KOPT-K1 (cell line): ENCODE results near the gene ANKRD36C.
"Not testable (repeated sequence)": the region's sequence is repeated elsewhere in the genome, so short reads cannot be mapped to it uniquely, and the experiment has no call there.

Experiments
- H3K27ac ChIP-seq: fragments of 200-600 bp; sonication (generic); 2 replicates; pipeline ENCODE4 v1.5.1; 2016; ENCODE audit warnings: antibody characterized with exemption, mild to moderate bottlenecking, low read depth, low read length; ENCODE audit not compliant: poor library complexity, severe bottlenecking
- H3K36me3 ChIP-seq: fragments of 200-600 bp; sonication (generic); 2 replicates; pipeline ENCODE4 v1.5.1; 2017; ENCODE audit warnings: antibody characterized with exemption, mild to moderate bottlenecking, low read length, moderate library complexity; ENCODE audit not compliant: insufficient read depth
- H3K9me3 ChIP-seq: fragments of 200-600 bp; sonication (generic); 2 replicates; pipeline ENCODE4 v1.5.1; 2017; ENCODE audit warnings: antibody characterized with exemption, low read length, mild to moderate bottlenecking; ENCODE audit not compliant: insufficient read depth, poor library complexity, severe bottlenecking

The ANKRD36C gene

DNA sequence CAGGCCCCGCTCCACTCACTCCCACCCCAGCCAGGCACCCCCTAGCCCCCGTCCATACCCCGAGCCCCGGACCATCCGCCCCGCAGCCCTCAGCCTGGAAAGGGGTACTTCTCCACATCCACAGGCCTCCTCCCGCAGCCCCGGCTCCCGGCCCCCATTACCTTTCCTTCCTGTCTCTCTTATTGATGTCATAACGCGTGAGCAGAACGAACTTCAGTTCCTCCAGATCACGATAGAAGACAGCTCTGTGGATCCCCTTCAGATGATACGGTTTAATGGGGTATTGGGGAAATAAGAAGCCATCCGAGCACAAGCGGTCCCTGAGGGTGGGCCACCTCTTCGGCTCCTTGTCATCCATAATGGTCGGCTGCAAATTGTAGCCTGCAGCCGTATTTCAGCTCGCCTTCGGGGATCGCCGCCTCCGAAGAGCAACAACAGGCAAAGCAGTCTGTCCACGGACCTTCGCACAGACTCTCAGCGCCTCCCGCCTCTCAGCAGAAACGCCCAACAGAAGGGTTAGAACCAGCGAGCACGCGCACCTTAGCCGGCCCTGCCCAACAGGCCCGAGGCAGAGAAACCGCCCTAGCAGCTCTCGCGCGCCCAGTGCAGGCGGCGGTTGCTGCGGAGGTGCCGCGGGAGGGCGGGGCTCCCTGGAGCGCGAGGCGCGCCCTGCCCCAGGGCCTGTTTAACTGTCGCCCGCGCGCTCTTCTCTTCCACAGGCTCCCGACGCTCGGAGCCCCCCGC is at the start of gene ANKRD36C:
Gene ANKRD36C, minus strand, starts transcription at position 474 of the 744 bp plus-strand sequence. Its CDS starts 116 bp downstream, at position 358.
- H3K9me3 ChIP-seq, H3K36me3 ChIP-seq: not testable (repeated sequence)
- H3K27ac ChIP-seq = peak within 1 kb of the TSS; percentile 94

DNA sequence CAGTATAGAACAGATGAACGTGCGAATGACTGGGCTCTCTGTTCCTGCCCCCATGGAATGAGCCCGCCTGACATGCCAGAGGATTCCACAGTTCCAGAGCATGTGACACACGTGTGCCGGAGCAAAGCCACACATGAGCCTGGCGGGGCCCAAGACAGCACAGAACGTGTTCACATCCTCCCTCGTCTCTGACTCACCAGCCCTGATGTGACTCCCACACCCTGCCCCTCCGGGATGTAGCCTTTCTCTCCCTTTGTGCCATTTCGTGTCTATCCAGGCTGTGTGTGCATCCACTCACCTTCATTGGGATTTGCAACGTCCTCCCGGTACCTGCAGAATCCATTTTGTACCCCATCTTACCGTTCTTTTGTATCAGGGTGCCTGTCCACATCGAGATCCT is 43.9 kb upstream of the ANKRD36C start:
- not testable (repeated sequence) for H3K27ac ChIP-seq, H3K9me3 ChIP-seq, H3K36me3 ChIP-seq

DNA sequence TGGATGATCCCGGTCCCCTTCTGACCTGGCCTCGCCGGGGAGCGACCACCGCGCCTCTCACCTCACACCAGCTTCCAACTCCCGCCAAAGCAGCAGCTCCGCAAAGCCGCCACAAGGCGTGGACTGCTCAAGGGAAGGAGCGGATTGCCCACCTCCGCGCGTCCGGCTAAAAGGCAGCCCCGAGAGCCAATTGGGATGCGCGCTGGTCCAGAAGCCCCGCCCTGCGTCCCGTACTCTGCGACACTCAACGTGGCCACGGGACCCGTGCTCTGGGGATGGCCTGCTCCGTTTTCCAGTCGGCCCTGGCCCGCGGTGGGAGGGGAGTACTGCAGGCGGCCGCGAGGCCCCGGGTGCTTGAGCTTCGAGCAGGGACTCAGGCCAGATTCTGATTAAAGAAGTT is 43.2 kb upstream of the ANKRD36C start, which contains the start of gene GPAT2:
Gene GPAT2, minus strand, starts transcription at position 125 of the 400 bp plus-strand sequence. CDS start 2,557 bp downstream, outside the sequence.
- H3K36me3 ChIP-seq, H3K9me3 ChIP-seq, H3K27ac ChIP-seq: not testable (repeated sequence)

DNA sequence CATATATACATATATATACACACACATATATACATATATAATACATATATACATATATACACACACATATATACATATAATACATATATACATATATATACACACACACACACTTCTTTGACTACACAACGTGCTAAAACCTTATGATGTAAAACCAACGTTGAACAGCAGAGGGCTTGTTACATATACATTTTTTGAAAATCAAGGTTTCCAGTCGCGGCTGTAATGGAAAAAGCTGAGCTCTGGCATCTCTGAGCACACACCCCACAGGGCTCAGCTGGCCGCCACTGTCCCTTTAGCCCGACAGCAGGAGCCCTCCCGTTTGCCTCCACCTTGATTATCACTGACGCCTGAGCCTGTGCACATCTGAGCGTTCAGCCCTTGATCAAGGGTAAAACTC is 42.4 kb upstream of the ANKRD36C start:
- H3K27ac ChIP-seq, H3K36me3 ChIP-seq, H3K9me3 ChIP-seq: not testable (repeated sequence)

DNA sequence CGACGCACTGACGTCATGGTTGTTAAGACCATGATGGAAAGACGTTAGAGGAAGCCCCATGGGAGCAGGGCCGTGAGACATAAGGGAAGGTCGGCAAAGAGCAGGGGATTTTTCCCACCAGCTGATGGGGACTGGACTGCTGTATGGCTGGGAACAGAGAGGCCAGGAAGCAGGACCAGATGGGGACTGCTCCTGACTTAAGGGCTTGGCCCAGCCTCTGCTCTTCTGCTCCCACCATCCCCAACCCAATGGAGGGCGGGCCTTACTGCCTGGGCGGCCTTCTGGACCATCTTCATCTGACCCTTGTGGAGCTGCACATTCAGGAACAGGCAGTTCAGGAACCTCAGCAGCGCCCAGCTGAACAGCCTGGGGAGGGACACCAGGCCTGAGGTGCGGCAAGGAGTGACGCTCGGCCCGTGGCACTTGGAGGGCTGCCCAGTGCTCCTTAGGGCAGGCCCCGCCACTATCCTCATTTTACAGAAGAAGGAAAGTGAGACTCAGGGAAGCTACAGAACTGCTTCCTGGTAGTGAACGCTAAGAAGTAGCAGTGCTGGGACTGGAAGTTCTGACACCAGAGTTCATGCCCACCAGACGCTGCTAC is 36.2 kb upstream of the ANKRD36C start:
- not testable (repeated sequence) for H3K27ac ChIP-seq, H3K36me3 ChIP-seq, H3K9me3 ChIP-seq

DNA sequence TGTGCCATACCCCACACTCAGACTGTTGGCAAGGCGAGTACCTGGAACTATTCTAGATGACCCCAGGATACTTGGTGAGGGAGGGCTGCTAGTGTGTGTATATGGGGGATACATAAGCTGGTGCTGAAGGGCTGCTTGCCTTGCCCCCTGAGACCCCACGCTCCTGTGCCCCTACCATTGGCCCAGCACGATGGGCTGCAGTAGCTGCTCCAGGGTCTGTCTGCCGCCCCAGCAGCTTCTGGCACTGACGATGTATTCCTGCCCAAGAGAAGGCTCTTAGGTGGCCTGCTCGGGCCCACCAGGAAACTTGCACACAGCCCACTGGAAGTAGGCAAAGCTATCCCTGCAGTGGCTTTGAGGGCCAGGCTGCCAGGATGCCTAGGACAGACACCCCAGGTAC is 34.1 kb upstream of the ANKRD36C start:
- not testable (repeated sequence) for H3K36me3 ChIP-seq, H3K27ac ChIP-seq, H3K9me3 ChIP-seq

DNA sequence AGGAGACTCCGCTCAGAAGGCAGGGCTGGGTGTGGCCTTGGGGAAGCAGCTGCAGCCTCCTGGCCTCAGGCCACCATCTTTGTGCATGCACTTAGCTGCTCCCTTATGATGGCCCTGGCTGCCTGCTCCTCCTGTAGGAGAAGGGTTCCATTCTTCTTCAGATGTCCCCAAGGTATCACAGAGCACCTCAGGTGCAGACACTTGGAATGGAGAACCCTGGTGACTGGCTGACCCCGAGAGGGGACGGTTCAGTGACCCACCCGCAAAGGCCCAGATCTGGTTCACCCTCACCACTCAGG is 33.5 kb upstream of the ANKRD36C start:
- Histone ChIP-seq H3K9me3 (no peaks in the 10 kb centered on the region), H3K27ac (no peak overlapping the region), H3K36me3 (no peaks in the 10 kb centered on the region)

DNA sequence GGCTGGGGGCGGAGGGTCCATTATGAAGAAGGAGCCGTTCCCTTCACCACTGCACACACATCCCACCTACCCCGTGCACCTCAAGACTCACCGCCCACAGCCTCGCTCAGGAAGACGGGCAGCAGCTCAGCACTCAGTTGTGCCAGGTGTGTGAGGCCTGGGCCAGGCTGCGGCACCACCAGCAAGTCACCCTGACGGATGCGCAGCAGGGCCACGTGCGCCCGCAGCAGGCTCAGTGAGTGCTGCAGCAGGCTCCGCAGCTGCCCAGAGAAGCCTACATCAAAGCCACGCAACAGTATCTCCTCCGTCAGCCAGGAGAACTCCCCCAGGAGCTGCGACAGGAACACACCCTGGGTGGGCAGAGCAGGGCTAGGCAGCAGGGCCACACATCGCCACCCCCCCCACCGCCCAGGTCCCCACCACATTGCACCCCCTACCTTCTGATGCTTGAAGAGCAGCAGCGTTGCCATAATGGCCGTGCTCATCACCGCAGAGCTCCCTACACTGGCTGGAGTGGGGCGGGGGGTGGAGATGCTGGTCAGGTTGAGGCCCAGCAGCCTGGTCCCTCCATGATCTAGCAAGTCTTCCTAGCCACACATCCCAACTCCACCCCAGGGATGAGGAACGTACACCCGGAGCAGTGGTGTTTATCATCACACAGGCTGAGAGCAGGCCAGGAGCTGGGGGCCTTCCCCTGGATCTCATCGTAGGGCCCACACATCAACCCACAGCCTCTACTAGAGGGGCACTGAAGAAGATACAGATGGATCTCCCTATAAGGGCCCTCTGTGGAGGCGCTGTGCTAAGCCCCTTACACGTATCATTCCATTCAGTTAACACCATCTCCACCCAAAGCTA is 32.9 kb upstream of the ANKRD36C start:
- H3K27ac ChIP-seq = no peak overlapping the region
- H3K9me3 ChIP-seq = no peaks in the 10 kb centered on the region
- H3K36me3 ChIP-seq = no peaks in the 10 kb centered on the region

DNA sequence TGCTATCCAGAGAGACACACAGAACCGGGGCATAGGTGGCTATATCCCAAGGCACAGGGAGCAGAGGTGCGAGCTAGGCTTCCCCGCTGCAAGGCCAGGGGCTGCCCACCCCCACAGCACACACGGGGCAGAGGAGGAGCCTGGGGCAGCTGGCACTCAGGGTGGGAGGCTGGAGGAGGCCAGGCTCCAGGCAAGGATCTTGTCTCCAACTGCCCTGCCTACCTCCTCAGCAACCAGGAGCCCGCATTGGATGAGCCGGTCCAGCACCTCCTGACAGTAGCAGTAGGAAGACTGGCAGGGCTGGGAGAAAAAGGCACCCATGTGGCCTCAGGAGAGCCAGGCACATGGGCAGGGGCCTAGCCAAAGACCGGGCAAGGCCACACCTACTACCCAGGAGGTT is 32.1 kb upstream of the ANKRD36C start:
- H3K36me3 ChIP-seq, H3K27ac ChIP-seq, H3K9me3 ChIP-seq: not testable (repeated sequence)

DNA sequence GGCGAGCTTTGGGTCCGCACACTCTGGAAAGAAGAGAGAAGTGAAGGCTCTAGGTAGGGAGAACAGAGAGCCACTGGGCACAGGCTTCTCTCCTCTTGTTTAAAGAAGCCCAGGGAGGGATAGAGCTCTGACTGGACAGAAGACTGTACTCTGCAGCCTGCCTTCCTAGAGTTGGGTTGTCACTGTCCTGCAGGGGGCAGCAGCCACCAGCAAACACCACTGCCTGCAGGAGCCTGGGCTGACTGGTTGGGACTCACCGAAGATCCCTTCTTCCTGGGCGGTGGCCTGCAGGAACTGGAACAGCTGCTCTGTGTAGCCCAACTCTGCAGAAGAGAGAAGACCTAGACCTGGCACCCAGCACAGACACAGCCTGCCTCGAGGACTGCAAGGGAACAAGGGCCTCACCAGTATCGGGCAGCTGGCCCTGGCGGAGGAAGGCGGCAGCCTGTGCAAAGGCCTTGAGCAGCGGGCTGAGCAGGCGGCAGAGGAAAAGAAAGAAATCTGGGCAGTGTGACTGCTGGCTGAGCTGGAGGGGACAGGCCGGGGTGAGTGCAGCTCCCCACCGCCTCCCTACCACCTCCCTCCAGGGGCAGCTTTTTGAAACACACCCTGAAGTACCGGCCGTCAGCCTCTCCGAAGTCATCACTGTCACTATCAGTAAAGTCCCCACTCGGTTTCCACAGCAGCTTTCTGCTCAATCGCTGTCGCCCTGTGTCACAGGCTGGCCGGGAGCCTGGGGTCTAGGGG is 31.2 kb upstream of the ANKRD36C start:
- H3K27ac ChIP-seq, H3K9me3 ChIP-seq, H3K36me3 ChIP-seq: not testable (repeated sequence)

DNA sequence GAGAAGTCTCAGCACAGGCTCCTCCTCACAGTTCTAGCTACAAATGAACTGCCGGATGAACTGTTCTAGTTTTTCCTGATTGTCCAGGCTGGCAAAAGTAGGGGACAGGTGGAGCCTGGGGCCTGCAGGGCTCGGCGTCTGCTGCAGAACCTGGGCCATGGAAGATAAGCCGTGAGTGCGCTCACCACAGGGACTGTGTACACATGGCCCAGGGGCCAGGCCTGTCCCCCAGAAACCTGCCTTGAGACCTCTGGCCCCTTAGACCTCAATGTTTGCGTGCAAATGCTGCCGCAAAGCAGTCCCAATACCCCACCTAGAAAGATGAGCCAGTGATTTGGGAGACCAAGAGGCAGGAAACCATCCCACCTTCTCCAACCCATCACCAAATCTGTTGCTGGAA is 30.5 kb upstream of the ANKRD36C start:
- not testable (repeated sequence) for H3K36me3 ChIP-seq, H3K27ac ChIP-seq, H3K9me3 ChIP-seq

DNA sequence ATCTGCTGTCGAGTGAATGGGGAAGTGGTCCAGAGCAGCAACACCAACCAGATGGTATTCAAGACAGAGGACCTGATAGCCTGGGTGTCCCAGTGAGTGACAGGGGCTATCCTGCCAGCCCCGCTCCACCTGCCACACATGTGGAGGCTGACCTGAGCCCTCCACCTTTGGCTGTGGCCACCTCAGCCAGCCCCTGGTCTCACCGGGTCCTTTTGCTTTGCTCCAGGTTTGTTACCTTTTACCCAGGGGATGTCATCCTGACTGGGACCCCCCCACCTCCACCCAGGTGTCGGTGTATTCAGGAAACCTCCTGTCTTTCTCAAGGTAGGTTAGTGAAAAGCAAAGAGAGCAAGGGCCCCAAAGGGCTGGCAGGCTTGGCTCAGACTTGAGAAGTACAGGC is 29.5 kb upstream of the ANKRD36C start:
- not testable (repeated sequence) for H3K36me3 ChIP-seq, H3K9me3 ChIP-seq, H3K27ac ChIP-seq

DNA sequence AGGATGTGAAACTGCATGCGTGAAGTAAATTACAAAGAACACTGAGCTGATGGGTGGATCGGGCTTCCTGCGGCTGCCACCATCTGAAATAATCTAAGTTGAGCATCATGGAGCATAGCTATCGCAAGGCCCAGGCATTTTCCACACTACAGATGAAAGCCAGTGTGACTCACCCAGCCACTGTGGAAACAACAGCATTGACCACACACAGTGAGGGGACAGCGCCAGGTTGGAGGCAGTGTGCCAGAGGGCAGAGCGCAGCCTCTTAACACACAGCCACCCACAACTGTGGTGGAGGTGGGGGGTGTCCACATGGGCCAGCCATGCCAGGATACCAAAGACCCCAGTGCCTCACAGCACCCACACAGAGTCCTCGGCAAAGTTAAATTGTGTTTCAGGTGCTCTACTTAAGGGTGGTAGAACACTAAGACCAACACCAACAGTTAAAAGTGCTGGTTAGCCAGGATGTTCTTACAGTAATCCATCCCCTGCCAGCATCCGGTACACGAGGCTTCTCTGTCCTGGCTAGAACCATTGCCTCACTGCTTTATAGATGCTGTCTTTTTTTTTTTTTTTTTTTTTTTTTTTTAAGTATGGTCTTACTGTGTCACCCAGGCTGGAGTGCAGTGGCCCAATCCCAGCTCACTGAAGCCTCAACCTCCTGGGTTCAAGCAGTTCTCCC is 28.4 kb upstream of the ANKRD36C start:
- H3K27ac ChIP-seq, H3K9me3 ChIP-seq, H3K36me3 ChIP-seq: not testable (repeated sequence)

DNA sequence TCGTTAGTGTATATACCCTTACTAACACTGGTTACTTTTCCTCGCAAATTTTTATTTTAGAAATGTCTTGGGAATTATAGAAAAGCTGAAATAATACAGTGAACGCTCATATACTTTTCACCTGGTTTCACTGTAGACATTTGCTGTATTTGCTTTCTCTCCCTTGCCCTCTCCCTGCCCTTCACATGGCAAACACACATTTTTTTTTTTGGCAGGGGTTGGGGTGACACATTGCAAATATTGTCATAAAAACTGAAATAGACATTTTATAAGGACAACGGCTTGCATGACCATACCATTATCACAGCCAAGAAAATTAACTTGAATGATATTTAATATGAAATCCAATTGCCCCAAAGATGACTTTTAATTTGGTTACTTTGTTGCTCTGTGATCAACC is 24.7 kb upstream of the ANKRD36C start:
- H3K36me3 ChIP-seq, H3K9me3 ChIP-seq, H3K27ac ChIP-seq: not testable (repeated sequence)
